ELR (cell line): ENCODE measurements around the gene PPM1L.
"Not testable (repeated sequence)": the region's sequence is repeated elsewhere in the genome, so short reads cannot be mapped to it uniquely, and the experiment has no call there.

Experiments used
- DNase-seq: peaks from one replicate; pipeline ENCODE4 v3.0.0-alpha.2; 2015; ENCODE audit warnings: low read depth

Gene PPM1L

GRCh38 chr3:160755776-160756304 lies at the start of gene PPM1L:
Gene PPM1L, plus strand, starts transcription at chr3:160756231.
- DNase-seq, result peak; percentile 51

GRCh38 chr3:160707187-160707794 lies 48.7 kb upstream of the PPM1L start:
- DNase-seq, result peak; percentile 62

DNA sequence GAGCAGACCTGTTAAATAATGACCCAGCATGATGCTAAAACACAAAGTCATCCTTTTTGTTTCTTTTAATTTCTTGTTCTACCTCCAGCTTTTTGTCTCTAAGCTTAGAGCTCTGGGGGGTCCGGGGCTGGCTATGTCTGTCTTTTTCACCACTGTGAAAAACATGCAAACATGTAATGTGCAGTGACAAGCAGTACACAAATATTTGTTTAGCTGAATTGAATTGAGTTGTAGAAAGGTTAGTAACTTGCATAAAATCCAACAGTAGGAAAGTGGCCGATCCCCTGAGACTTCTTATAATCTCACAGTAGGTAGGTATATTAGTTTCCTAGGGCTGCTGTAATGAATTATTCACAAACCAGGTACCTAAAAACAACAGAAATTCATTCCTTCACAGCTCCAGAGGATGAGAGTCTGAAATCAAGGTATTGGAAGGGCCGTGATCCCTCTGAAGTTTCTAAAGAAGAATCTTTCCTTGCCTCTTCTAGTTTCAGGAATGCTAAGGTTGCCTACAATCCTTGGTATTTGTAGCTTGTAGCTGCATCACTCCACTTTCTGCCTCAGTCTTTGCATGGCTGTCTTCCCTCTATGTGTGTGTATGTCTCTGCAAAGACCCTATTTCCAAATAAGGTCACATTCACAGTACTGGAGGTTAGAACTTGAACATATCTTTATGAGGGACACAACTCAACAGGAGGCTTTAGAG lies 46.4 kb upstream of the PPM1L start:
- DNase-seq, result no peak

DNA sequence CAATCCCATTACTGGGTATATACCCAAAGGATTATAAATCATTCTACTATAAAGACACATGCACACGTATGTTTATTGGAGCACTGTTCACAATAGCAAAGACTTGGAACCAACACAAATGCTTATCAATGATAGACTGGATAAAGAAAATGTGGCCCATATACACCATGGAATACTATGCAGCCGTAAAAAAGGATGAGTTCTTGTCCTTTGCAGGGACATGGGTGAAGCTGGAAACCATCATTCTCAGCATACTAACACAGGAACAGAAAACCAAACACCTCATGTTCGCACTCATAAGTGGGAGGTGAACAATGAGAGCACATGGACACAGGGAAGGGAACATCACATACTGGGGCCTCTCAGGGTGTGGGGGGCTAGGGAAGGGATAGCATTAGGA lies 42.9 kb upstream of the PPM1L start:
- not testable (repeated sequence) for DNase-seq

DNA sequence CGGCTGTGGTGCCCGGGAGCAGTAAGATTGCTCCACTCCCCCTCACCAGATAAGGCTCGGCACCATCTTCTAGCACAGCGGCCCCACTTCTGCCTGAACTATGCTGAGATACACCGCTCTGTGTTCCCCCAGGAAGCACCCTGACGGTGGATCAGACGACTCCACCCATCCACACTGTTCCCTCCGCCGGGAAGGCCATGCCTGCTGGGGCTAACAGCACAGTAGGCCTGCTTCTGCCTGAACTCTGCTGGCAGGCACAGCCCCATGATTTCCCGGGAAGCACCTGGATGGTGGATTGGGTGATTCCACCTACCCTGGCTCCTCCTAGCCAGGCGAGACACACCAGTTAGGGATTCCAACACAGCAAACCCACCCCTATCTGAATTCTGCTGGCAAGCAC lies 36.3 kb upstream of the PPM1L start:
- no peak for DNase-seq

DNA sequence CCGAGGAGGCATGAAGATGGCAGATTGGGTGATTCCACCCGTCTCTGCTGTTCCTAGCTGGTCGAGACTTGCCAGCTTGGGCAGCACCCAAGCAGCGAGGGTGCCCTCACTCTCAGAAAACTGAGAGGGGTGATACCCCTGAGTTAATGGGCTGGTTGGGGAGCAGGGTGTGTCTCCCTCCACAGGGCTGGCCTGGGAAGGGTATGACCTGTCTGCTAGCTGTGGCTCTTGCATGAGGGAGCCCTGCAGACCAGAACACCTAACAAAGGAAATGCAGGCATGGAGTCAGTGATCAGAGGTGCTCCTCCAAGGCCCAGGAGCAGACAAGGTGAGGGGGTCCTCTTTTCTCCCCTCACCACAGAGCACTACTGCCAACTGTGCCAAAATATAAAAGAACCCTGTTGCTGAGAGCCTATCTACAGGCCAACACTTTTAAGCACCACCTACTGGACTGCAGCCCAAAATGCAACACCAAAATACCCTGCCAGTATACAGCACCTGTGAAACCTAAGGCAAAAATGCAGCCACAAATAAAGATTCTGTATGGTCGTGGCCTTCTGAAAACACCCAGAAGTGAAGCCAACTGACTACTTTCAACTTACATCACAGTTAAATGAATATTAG lies 35.8 kb upstream of the PPM1L start:
- DNase-seq, result peak; percentile 19

GRCh38 chr3:160722331-160722730 lies 33.7 kb upstream of the PPM1L start:
- no peak for DNase-seq

- DNase-seq, result no peak
Measured at GRCh38 chr3:160725338-160725737, 30.7 kb upstream of the PPM1L start.

DNA sequence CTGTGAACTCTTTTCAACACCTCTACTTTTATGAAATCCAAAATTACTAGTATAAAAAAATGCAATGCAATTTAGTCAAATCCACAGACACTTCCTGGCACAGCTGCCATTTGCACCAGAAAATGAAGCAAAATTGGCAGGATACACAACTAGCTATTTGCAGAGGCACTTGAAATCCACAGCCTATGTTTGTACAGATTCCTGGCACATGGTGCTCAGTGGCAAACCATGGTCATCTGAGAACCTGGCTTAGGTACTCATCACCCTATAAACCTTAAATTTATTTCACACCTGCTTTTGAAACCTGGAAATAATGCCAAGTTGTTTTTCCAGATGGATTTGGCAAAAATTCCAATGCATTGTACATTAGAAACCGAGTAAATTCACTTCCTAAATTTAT lies 20.2 kb upstream of the PPM1L start:
- DNase-seq, result no peak

DNA sequence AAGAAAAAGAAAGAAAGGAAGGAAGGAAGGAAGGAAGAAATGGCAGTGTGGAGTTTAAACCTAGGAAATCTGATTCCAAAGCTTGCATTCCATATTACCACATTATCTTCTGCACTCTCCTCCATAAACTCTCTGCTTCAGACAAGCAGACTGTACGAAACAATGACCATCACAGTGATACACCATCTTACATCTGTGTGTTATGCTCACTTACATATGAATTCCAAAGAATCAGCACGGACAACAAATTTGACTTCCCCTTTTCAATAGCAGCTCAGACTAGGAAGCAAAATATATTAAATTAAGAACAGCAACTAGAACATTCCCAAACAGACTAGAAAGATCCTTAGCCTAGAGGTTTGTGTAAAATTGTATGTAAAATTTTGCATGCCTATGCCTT lies 18.0 kb upstream of the PPM1L start:
- DNase-seq, result no peak

GRCh38 chr3:160739079-160739478 lies 17.0 kb upstream of the PPM1L start:
- no peak for DNase-seq

GRCh38 chr3:160746976-160747375 lies 9.1 kb upstream of the PPM1L start:
- DNase-seq, result no peak

- no peak for DNase-seq
Measured at GRCh38 chr3:160747422-160747821, 8.6 kb upstream of the PPM1L start.

GRCh38 chr3:160748231-160748630 lies 7.8 kb upstream of the PPM1L start:
- DNase-seq, result no peak

DNA sequence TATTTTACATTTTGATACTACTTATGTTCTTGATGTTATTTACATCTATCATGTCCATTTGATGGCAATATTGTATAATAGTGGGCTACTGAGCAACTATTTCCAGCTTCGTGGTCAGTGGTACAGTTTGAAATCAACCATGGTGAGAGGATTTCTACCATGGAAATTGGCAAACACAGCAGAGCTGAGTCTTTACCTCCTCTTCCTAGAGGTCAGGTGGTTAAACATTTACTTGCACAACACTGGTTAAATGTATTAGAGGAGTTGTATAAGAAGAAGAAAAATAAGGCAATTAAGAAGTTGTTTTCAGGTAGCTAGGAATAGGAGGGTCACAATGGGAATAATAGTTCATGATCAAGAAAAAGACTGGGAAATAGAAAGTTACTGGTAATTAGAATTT lies 7.2 kb upstream of the PPM1L start:
- no peak for DNase-seq

- DNase-seq, result no peak
Measured at GRCh38 chr3:160753953-160754352, 2.1 kb upstream of the PPM1L start.

DNA sequence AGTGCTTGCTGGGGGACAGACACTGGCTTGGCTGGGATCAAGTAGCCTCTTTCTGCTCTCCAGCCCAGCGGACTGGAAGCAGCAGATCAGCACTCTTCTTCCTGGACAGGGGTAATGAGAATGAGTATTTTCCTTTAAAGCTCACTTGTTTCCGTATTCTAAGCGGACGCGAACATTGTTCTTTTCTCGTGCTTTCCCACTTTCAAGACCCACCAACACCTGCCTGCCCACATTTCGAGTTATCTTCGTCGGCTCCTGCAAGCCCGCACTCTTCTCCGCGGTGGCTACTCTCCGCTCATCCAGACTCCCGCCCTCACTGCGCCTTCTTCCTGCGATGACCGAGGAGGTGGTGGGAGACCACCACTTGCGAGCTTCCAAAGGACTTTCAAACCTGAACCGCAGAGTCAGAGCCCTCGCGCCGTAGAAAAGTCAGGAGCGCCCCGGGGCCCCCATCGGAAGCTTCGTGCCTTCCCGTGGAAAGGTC lies 1.6 kb upstream of the PPM1L start:
- DNase-seq, result peak; percentile 61

DNA sequence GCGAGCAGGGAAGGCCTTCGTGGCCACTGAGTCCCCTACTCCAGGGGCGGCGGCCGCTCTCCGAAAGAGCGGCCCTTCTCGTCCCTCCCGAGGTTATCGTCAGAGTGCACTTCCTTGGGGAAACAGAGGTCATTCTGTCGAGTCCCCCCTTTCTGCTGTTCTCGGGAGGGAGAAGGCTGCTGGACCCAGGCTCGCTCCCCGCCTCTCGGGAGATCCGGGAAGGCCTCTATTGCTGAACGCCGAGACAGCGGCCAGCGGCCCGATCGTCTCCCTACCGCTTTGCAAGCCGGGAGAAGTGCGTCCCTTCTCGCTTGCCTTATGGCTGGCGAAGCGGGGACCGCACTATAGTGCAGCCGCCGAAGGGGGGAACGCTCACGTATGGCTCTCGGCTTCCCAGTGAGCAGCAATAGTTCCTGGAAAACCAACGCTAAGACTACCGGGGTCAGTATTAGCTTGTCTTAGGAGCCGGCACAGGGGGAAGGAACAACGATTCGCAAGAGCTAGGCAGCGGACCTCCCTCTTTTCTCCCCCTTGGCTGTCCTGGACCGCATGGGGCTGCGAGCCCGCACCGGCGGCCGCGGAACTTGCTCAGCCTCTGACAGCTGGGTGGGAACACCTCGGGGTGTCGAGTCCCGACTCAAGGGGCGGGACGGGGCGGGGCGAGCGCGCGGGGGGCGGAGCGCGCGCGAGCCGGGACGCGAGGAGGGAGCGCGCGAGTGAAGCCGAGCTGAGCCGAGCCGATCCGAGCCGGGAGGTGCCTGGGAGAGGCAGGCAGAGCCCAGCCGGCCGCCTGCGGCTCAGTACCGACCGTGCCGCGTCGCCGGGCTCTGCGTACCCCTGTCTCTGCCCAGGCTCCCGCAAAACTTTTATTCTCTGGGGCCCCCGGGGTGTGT lies 930 bp upstream of the PPM1L start:
- peak; percentile 91 for DNase-seq

DNA sequence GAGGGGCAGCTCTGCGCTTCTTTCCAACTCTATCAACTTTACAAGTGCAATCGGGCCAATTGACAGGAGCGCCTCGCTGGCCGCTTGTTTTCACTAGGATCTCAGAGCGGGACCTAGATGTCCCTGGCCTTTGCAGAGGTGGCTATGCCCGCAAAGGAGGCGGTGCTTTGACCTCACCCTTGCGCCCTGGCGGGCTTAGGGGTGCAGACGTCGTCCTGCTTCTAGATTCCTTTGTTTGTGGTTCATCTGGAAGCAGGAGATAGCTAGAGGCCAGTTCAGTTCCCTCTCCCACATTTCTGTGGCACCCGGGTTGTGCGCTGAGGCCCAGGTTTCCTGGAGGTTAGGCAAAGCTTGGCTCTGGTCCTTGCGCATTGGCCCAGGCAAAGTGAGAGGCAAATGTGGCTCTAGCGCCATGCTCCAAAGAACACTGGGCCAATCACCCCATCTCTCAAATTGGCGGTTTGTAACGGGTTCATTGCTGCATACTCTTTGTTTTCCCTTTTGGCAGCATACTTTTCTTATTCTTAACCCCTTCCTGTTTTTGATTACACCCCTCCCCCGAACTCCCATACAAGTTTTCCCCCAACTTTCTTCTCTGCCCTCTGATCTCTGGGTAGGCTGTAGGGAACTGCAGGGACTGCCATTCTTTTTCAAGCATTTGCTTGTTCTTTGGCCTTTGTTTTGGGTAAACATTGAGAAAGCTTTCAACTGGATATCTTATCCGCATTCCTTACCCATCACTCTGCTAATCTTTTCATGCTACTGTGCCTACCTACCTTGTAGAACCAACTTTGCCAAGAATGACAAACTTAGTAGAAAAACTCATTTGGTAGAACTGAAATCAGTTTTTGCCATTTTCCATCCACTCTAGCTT lies 1.4 kb downstream of the PPM1L start:
- no peak for DNase-seq

DNA sequence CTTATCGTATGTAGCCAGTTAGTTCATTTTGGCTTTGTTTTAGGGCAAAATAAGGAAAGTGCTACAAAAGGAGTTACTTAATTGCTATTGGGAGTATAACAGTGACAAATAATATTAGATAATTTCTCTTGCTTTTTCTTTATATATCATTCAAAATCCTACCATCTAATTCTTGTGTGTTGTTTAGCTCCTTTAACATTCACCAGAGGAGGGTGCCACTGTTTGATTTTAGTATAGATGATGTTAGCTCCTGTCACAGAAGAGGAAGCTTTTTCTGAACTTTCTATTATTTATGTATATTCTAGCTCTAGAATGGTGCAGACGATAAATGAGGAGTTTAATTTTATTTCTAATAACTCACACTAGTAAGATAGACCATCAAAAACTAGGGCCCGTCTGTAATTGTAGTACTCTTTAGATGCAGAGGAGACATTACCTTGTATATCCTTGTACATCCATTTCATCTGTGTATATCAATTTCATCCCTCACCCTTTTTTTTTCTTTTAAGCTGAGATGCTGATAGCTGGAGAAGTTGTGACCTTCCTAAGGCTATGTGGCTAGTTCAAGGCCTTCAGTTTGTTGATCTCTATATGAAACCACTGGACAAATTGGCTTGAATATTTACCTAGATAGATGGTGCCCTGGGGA lies 3.0 kb downstream of the PPM1L start:
- no peak for DNase-seq

DNA sequence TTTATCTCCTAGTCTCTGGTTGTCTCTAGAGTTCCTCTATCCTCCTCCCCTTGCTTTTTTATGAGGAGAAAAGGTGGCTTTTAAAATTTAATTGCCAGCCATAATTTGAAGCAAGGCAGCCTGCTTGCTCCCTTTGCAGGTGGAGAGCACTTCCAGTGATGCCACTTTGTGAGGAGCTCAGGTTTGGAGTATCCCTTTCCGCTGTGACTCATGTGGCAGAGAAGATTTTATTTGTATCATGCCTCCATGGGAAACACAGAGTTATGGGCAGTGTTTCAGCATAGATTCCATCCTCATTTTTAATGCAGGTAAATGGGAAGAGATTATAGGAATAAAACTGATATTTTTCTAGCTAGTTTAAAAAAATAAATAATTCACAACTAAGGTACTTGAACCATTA lies 7.0 kb downstream of the PPM1L start:
- DNase-seq, result no peak
